ENCODE results near the gene GTF2IRD1. TPM values are rescaled to one million over a fixed set of nuclear protein-coding genes. Genes with fewer than 3 reads are reported as not detected.
A peak's percentile ranks its signal among the peaks of the same experiment; 100 is the strongest.

The GTF2IRD1 gene
- total and polyA plus RNA-seq, 2 of the 13 experiments (the other 11 are each of a cell fraction or from before 2014, with no cell fraction given), result 16.5 to 26.7 TPM

DNA sequence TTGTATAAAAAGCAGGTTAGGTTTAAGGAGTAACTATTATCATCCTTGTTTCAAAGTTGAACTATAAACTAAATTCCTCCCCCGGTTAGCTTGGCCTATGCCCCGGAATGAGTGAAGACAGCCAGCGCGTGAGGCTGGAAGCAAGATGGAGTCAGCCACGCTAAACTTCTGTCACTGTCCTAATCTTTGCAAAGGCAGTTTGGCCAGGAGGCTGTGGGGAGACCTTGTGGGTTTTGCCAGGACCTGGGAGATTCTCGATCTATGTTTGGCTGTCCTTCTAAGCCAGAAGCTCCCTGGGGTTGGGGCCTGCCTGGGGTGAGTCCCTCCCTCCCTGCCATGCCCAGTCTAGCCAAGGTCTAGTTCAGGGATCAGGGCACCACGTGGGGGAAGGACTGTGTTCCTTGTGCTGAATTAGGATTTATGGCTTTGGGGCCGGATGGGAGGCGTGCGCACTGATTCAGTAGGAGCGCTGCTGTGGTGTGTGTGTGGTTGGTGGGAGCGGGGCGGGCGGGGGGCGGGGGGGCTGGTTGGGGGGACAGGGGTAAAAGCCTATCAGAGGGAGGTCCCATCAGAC, 871 bp upstream of the GTF2IRD1 start (continued):
- TF ChIP-seq, protein P1, sequence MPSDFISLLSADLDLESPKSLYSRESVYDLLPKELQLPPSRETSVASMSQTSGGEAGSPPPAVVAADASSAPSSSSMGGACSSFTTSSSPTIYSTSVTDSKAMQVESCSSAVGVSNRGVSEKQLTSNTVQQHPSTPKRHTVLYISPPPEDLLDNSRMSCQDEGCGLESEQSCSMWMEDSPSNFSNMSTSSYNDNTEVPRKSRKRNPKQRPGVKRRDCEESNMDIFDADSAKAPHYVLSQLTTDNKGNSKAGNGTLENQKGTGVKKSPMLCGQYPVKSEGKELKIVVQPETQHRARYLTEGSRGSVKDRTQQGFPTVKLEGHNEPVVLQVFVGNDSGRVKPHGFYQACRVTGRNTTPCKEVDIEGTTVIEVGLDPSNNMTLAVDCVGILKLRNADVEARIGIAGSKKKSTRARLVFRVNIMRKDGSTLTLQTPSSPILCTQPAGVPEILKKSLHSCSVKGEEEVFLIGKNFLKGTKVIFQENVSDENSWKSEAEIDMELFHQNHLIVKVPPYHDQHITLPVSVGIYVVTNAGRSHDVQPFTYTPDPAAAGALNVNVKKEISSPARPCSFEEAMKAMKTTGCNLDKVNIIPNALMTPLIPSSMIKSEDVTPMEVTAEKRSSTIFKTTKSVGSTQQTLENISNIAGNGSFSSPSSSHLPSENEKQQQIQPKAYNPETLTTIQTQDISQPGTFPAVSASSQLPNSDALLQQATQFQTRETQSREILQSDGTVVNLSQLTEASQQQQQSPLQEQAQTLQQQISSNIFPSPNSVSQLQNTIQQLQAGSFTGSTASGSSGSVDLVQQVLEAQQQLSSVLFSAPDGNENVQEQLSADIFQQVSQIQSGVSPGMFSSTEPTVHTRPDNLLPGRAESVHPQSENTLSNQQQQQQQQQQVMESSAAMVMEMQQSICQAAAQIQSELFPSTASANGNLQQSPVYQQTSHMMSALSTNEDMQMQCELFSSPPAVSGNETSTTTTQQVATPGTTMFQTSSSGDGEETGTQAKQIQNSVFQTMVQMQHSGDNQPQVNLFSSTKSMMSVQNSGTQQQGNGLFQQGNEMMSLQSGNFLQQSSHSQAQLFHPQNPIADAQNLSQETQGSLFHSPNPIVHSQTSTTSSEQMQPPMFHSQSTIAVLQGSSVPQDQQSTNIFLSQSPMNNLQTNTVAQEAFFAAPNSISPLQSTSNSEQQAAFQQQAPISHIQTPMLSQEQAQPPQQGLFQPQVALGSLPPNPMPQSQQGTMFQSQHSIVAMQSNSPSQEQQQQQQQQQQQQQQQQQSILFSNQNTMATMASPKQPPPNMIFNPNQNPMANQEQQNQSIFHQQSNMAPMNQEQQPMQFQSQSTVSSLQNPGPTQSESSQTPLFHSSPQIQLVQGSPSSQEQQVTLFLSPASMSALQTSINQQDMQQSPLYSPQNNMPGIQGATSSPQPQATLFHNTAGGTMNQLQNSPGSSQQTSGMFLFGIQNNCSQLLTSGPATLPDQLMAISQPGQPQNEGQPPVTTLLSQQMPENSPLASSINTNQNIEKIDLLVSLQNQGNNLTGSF (CRISPR knock-in tag; IDR thresholded peaks at IDR 0.05), result no peak
- TF ChIP-seq, protein P2, sequence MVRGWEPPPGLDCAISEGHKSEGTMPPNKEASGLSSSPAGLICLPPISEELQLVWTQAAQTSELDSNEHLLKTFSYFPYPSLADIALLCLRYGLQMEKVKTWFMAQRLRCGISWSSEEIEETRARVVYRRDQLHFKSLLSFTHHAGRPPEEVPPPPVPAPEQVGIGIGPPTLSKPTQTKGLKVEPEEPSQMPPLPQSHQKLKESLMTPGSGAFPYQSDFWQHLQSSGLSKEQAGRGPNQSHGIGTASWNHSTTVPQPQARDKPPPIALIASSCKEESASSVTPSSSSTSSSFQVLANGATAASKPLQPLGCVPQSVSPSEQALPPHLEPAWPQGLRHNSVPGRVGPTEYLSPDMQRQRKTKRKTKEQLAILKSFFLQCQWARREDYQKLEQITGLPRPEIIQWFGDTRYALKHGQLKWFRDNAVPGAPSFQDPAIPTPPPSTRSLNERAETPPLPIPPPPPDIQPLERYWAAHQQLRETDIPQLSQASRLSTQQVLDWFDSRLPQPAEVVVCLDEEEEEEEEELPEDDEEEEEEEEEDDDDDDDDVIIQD (CRISPR knock-in tag; IDR thresholded peaks at IDR 0.05; ENCODE audit: low read depth), result no peak
- TF ChIP-seq, protein P3, sequence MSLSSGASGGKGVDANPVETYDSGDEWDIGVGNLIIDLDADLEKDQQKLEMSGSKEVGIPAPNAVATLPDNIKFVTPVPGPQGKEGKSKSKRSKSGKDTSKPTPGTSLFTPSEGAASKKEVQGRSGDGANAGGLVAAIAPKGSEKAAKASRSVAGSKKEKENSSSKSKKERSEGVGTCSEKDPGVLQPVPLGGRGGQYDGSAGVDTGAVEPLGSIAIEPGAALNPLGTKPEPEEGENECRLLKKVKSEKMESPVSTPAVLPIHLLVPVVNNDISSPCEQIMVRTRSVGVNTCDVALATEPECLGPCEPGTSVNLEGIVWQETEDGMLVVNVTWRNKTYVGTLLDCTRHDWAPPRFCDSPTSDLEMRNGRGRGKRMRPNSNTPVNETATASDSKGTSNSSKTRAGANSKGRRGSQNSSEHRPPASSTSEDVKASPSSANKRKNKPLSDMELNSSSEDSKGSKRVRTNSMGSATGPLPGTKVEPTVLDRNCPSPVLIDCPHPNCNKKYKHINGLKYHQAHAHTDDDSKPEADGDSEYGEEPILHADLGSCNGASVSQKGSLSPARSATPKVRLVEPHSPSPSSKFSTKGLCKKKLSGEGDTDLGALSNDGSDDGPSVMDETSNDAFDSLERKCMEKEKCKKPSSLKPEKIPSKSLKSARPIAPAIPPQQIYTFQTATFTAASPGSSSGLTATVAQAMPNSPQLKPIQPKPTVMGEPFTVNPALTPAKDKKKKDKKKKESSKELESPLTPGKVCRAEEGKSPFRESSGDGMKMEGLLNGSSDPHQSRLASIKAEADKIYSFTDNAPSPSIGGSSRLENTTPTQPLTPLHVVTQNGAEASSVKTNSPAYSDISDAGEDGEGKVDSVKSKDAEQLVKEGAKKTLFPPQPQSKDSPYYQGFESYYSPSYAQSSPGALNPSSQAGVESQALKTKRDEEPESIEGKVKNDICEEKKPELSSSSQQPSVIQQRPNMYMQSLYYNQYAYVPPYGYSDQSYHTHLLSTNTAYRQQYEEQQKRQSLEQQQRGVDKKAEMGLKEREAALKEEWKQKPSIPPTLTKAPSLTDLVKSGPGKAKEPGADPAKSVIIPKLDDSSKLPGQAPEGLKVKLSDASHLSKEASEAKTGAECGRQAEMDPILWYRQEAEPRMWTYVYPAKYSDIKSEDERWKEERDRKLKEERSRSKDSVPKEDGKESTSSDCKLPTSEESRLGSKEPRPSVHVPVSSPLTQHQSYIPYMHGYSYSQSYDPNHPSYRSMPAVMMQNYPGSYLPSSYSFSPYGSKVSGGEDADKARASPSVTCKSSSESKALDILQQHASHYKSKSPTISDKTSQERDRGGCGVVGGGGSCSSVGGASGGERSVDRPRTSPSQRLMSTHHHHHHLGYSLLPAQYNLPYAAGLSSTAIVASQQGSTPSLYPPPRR (CRISPR knock-in tag; IDR thresholded peaks at IDR 0.05; ENCODE audit: borderline replicate concordance), result 0 out of 2 replicates have a peak, but pooled peaks have one; percentile 21
- no peak for TF ChIP-seq ZNF501 (CRISPR knock-in tag; IDR thresholded peaks at IDR 0.05)
- no peak for TF ChIP-seq MIER2 (CRISPR knock-in tag; IDR thresholded peaks at IDR 0.05)
- TF ChIP-seq, protein P4, sequence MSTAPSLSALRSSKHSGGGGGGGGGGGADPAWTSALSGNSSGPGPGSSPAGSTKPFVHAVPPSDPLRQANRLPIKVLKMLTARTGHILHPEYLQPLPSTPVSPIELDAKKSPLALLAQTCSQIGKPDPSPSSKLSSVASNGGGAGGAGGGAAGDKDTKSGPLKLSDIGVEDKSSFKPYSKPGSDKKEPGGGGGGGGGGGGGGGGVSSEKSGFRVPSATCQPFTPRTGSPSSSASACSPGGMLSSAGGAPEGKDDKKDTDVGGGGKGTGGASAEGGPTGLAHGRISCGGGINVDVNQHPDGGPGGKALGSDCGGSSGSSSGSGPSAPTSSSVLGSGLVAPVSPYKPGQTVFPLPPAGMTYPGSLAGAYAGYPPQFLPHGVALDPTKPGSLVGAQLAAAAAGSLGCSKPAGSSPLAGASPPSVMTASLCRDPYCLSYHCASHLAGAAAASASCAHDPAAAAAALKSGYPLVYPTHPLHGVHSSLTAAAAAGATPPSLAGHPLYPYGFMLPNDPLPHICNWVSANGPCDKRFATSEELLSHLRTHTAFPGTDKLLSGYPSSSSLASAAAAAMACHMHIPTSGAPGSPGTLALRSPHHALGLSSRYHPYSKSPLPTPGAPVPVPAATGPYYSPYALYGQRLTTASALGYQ (CRISPR knock-in tag; IDR thresholded peaks at IDR 0.05), result no peak
- no peak for TF ChIP-seq CAMTA2 (CRISPR knock-in tag; IDR thresholded peaks at IDR 0.05; ENCODE audit: borderline replicate concordance)
- TF ChIP-seq MYPOP (CRISPR knock-in tag; IDR thresholded peaks at IDR 0.05), result no peak
- no peak for TF ChIP-seq CBX2 (IDR thresholded peaks at IDR 0.05; ENCODE audit: low read depth, low read length)
- TF ChIP-seq CBX2 (CRISPR knock-in tag; IDR thresholded peaks at IDR 0.05; ENCODE audit: low read depth), result no peak
- no peak; the same call in 1 of the 2 replicates for TF ChIP-seq ZNF292 (CRISPR knock-in tag; IDR thresholded peaks at IDR 0.05; ENCODE audit: borderline replicate concordance, low read depth)
- no peak for TF ChIP-seq THAP8 (CRISPR knock-in tag; IDR thresholded peaks at IDR 0.05; ENCODE audit: borderline replicate concordance)
- peak; percentile 35 for TF ChIP-seq SRSF1 (optimal IDR thresholded peaks at IDR 0.05; ENCODE audit: low read depth, low read length)
